ENCODE results near the gene MTNR1A. TPM values are rescaled to one million over a fixed set of nuclear protein-coding genes. Genes with fewer than 3 reads are reported as not detected.

Gene MTNR1A
- total and polyA plus RNA-seq, 4 donors, result not detected

DNA sequence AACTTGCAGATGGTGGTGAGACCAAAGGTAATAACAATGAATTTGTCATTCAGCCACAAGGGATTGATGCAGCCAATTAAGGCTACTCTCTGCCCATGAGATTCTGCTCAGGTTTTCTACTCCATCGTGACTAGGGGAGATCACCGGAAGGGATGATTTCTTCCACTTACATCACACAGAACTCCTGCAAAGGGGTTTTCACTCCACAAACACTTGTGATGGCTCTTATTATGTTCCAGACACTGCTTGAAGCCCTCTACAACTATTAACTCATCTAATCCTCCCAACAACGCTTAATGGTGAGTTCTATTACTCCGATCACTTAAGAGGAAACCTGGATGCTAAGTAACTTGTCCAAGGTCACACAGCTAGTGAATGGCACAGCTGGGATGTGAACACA is 55.9 kb downstream of the MTNR1A start:
- Histone ChIP-seq H3K9ac (ENCODE audit: low read depth in 1 of 2, low read length in 2 of 2) (no peak overlapping the region), H3K27me3 (ENCODE audit: control insufficient read depth in 4 of 4, insufficient read depth in 4 of 4, low read length in 3 of 4) (peaks cover 0 to 4% (median 0%) of the 10 kb centered on the region in 4 donors), H3K4me3 (ENCODE audit: low read depth in 1 of 3, low read length in 3 of 3) (no peak overlapping the region), H3K9me3 (ENCODE audit: control insufficient read depth in 4 of 4, low read length in 3 of 4) (peaks cover 0 to 3% (median 0%) of the 10 kb centered on the region in 4 donors), H3K36me3 (ENCODE audit: control insufficient read depth in 4 of 4, insufficient read depth in 3 of 4, low read depth in 1 of 4, low read length in 3 of 4) (no peaks in the 10 kb centered on the region), H3K4me1 (ENCODE audit: control insufficient read depth in 4 of 4, insufficient read depth in 4 of 4, low read length in 3 of 4) (no peaks in the 10 kb centered on the region), H3K27ac (ENCODE audit: low read depth in 1 of 2, low read length in 2 of 2) (no peak overlapping the region)
- DNase-seq (ENCODE audit: low spot score), result no peak
- TF ChIP-seq NR2F2 (IDR thresholded peaks at IDR 0.05) (no peak), FOXA1 (IDR thresholded peaks at IDR 0.05) (no peak), TAF1 (conservative IDR thresholded peaks at IDR 0.05) (no peak), GABPA (IDR thresholded peaks at IDR 0.05 in 1 of 2, conservative IDR thresholded peaks at IDR 0.05 in 1 of 2) (no peak), FOXA2 (IDR thresholded peaks at IDR 0.05) (no peak), SP1 (IDR thresholded peaks at IDR 0.05) (no peak), EGR1 (IDR thresholded peaks at IDR 0.05; ENCODE audit: low read depth in 2 of 2) (no peak), YY1 (IDR thresholded peaks at IDR 0.05) (no peak), RXRA (IDR thresholded peaks at IDR 0.05) (no peak)
- TF ChIP-seq, protein P1, sequence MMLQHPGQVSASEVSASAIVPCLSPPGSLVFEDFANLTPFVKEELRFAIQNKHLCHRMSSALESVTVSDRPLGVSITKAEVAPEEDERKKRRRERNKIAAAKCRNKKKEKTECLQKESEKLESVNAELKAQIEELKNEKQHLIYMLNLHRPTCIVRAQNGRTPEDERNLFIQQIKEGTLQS (IDR thresholded peaks at IDR 0.05), result no peak
- TF ChIP-seq, protein P2, sequence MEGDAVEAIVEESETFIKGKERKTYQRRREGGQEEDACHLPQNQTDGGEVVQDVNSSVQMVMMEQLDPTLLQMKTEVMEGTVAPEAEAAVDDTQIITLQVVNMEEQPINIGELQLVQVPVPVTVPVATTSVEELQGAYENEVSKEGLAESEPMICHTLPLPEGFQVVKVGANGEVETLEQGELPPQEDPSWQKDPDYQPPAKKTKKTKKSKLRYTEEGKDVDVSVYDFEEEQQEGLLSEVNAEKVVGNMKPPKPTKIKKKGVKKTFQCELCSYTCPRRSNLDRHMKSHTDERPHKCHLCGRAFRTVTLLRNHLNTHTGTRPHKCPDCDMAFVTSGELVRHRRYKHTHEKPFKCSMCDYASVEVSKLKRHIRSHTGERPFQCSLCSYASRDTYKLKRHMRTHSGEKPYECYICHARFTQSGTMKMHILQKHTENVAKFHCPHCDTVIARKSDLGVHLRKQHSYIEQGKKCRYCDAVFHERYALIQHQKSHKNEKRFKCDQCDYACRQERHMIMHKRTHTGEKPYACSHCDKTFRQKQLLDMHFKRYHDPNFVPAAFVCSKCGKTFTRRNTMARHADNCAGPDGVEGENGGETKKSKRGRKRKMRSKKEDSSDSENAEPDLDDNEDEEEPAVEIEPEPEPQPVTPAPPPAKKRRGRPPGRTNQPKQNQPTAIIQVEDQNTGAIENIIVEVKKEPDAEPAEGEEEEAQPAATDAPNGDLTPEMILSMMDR (IDR thresholded peaks at IDR 0.05; ENCODE audit: low read depth, low read length, missing input control), result no peak
- 89% methylated on average over 4 of the region's 4 CpGs for WGBS

DNA sequence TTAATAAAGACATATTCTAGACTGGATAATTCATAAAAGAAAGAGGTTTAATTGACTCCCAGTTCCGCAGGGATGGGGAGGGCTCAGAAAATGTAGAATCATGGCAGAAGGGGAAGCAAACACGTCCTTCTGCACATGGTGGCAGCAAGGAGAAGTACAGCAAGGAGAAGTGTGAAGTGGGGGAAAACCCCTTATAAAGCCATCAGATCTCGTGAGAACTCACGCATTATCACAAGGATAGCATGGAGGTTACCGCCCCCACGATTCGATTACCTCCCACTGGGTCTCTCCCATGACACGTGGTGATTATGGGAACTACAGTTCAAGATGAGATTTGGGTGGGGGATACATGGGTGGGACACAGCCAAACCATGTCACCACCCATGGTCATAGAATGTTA is 58.3 kb downstream of the MTNR1A start:
- 80% methylated on average over 8 of the region's 8 CpGs for WGBS
- no peak overlapping the region for H3K9ac ChIP-seq (ENCODE audit: low read depth in 1 of 2, low read length in 2 of 2)

DNA sequence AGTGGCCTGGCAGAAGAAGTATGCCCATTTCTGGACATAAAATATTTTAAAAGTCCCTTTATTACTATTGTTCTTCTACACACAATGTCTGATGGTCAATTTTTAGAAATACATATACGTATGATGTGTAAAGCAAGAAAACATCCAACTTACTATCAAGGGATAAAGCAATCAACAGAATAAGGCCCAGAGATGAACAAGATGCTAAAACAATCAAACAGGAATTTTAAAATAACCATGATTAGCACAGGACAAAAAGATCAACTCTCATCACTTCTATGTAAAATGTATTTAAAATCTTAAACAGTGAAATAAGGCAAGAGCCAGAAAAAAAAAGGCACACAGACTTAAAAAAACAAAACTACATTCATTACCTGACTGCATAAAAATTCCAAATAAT is 60.9 kb downstream of the MTNR1A start:
- Histone ChIP-seq H3K4me3 (ENCODE audit: low read depth in 1 of 3, low read length in 3 of 3) (no peak overlapping the region), H3K36me3 (ENCODE audit: control insufficient read depth in 4 of 4, insufficient read depth in 3 of 4, low read depth in 1 of 4, low read length in 3 of 4) (no peaks in the 10 kb centered on the region), H3K9me3 (ENCODE audit: control insufficient read depth in 4 of 4, low read length in 3 of 4) (peaks cover 0 to 9% (median 4%) of the 10 kb centered on the region in 4 donors), H3K9ac (ENCODE audit: low read depth in 1 of 2, low read length in 2 of 2) (no peak overlapping the region), H3K27ac (ENCODE audit: low read depth in 1 of 2, low read length in 2 of 2) (no peak overlapping the region), H3K27me3 (ENCODE audit: control insufficient read depth in 4 of 4, insufficient read depth in 4 of 4, low read length in 3 of 4) (peaks cover 0 to 10% (median 0%) of the 10 kb centered on the region in 4 donors), H3K4me1 (ENCODE audit: control insufficient read depth in 4 of 4, insufficient read depth in 4 of 4, low read length in 3 of 4) (no peaks in the 10 kb centered on the region)
- 89% methylated on average over 1 of the region's 1 CpG for WGBS
- DNase-seq (ENCODE audit: low spot score), result no peak
- TF ChIP-seq TAF1 (conservative IDR thresholded peaks at IDR 0.05), result no peak
- TF ChIP-seq HNF4A (conservative IDR thresholded peaks at IDR 0.05), result no peak
- no peak for TF ChIP-seq YY1 (IDR thresholded peaks at IDR 0.05)

More for the DNA sequence above, 58.3 kb downstream of the MTNR1A start:
- H3K27me3 ChIP-seq (ENCODE audit: control insufficient read depth in 4 of 4, insufficient read depth in 4 of 4, low read length in 3 of 4), result peaks cover 0 to 10% (median 0%) of the 10 kb centered on the region in 4 donors
- H3K4me1 ChIP-seq (ENCODE audit: control insufficient read depth in 4 of 4, insufficient read depth in 4 of 4, low read length in 3 of 4), result no peaks in the 10 kb centered on the region
- H3K36me3 ChIP-seq (ENCODE audit: control insufficient read depth in 4 of 4, insufficient read depth in 3 of 4, low read depth in 1 of 4, low read length in 3 of 4), result no peaks in the 10 kb centered on the region
- TF ChIP-seq SP1 (IDR thresholded peaks at IDR 0.05) (no peak), RAD21 (IDR thresholded peaks at IDR 0.05) (no peak)
- TF ChIP-seq, protein P1 (IDR thresholded peaks at IDR 0.05), result no peak
- no peak overlapping the region for H3K27ac ChIP-seq (ENCODE audit: low read depth in 1 of 2, low read length in 2 of 2)
- DNase-seq (ENCODE audit: low spot score), result no peak
- peaks cover 0 to 9% (median 4%) of the 10 kb centered on the region in 4 donors for H3K9me3 ChIP-seq (ENCODE audit: control insufficient read depth in 4 of 4, low read length in 3 of 4)
- H3K4me3 ChIP-seq (ENCODE audit: low read depth in 1 of 3, low read length in 3 of 3), result no peak overlapping the region

All from liver (tissue), 9 donors.